Esophagus muscularis mucosa (tissue), 4 donors: ENCODE results near the gene ATP1A2. TPM values are rescaled to one million over a fixed set of nuclear protein-coding genes. Genes with fewer than 3 reads are reported as not detected.

ENCODE experiments used
- DNase-seq: peaks from one replicate; pipeline ENCODE4 v3.0.0-alpha.2; 2017; ENCODE audit errors: extremely low spot score
- H3K27ac ChIP-seq, 4 donors: fragments of 200-600 bp; sonication (generic); replicated peaks in 1 of 4; 1 replicate in 3 of 4; 2 replicates in 1 of 4; pipeline ENCODE4 v1.5.1; 2016 to 2019; ENCODE audit warnings: mild to moderate bottlenecking in 1 of 4
- H3K27me3 ChIP-seq, 4 donors: fragments of 200-600 bp; sonication (generic); one replicate each; pipeline versions ENCODE4 v1.5.1 to v1.6.0; 2016 to 2019
- H3K36me3 ChIP-seq, 4 donors: fragments of 200-600 bp; sonication (generic); one replicate each; pipeline ENCODE4 v1.5.1; 2016 to 2019
- H3K4me1 ChIP-seq, 4 donors: fragments of 200-600 bp; sonication (generic); one replicate each; pipeline ENCODE4 v1.5.1; 2016 to 2019
- H3K4me3 ChIP-seq, 4 donors: fragments of 200-600 bp; sonication (generic); 1 replicate in 2 of 4; 2 replicates in 2 of 4; pipeline ENCODE4 v1.5.1; 2016 to 2019; ENCODE audit warnings: mild to moderate bottlenecking in 4 of 4, moderate library complexity in 1 of 4
- H3K9me3 ChIP-seq, 4 donors: fragments of 200-600 bp; sonication (generic); 1 replicate in 3 of 4; 2 replicates in 1 of 4; pipeline ENCODE4 v1.5.1; 2016 to 2019
- EP300 ChIP-seq: sonication (generic); formaldehyde crosslinking; IDR thresholded peaks from one replicate; pipeline ENCODE4 v1.6.1; 2017; ENCODE audit warnings: antibody characterized with exemption
- POLR2A ChIP-seq: fragments of 450-650 bp; IDR thresholded peaks from one replicate; pipeline ENCODE4 v1.6.1; 2017; ENCODE audit warnings: antibody characterized with exemption, moderate library complexity, mild to moderate bottlenecking, low read depth
- POLR2AphosphoS5 ChIP-seq, 2 donors: sonication (generic); formaldehyde crosslinking; IDR thresholded peaks; one replicate each; pipeline ENCODE4 v1.6.1; 2017; ENCODE audit warnings: antibody characterized with exemption in 2 of 2
- WGBS: methylation state at CpG from one replicate; pipeline ENCODE4 v1.1.5; 2018; 5-methylcytosine and 5-hydroxymethylcytosine counted together
- intact Hi-C: fragments of 100-400 bp; cut with DNase I; formaldehyde crosslinking; loops from one replicate; pipeline ENCODE4 v1.15.1; 2023
- total RNA-seq, 4 donors: library from RNA; depleted of rRNA; stranded (reverse); fragments of >200 nt; gene quantifications; one replicate each; pipeline versions ENCODE4 v1.1.0 to v1.2.1, GENCODE V29; 2016
- TF ChIP-seq, protein P1 (sequence below), 3 experiments: fragments of 200-600 bp in 2 of 3; fragments of 450-650 bp in 1 of 3; sonication (generic) in 2 of 3; IDR thresholded peaks; one replicate each; pipeline ENCODE4 v1.5.1; 2017 to 2019; ENCODE audit warnings: antibody characterized with exemption in 3 of 3, mild to moderate bottlenecking in 2 of 3, moderate library complexity in 1 of 3

The ATP1A2 gene
- total RNA-seq, 4 donors from 2014 or later = 101 to 214 (median 130) TPM

DNA sequence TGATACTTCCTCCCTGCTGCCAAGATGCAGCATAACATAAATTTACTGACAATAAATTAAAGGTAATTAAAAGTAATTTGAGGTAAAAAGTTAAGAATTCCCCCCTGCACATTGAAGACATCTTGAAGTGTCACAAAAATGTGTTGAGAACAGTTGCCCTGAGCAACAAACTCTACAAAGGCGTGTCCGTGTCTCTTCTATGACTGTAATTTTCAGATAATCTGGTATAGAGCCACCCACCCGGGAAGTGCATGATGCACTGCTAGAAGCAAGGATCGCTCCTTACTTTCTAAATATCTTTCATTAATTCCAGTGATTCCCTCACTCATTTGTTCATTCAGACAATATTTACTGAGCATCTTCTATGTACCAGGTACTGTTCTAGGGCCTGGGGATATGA is 63.8 kb downstream of the ATP1A2 start:
- no peaks in the 10 kb centered on the region for H3K4me1 ChIP-seq
- TF ChIP-seq POLR2A = no peak
- TF ChIP-seq, protein P1, sequence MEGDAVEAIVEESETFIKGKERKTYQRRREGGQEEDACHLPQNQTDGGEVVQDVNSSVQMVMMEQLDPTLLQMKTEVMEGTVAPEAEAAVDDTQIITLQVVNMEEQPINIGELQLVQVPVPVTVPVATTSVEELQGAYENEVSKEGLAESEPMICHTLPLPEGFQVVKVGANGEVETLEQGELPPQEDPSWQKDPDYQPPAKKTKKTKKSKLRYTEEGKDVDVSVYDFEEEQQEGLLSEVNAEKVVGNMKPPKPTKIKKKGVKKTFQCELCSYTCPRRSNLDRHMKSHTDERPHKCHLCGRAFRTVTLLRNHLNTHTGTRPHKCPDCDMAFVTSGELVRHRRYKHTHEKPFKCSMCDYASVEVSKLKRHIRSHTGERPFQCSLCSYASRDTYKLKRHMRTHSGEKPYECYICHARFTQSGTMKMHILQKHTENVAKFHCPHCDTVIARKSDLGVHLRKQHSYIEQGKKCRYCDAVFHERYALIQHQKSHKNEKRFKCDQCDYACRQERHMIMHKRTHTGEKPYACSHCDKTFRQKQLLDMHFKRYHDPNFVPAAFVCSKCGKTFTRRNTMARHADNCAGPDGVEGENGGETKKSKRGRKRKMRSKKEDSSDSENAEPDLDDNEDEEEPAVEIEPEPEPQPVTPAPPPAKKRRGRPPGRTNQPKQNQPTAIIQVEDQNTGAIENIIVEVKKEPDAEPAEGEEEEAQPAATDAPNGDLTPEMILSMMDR (IDR thresholded peaks at IDR 0.05) = no peak
- TF ChIP-seq POLR2AphosphoS5 (IDR thresholded peaks at IDR 0.05) = no peak
- TF ChIP-seq EP300 = no peak
- no peaks in the 10 kb centered on the region for H3K27me3 ChIP-seq
- H3K4me3 ChIP-seq = no peak overlapping the region
- H3K36me3 ChIP-seq = no peaks in the 10 kb centered on the region
- no peak overlapping the region for H3K27ac ChIP-seq
- no peak for DNase-seq
- no peaks in the 10 kb centered on the region for H3K9me3 ChIP-seq
- intact Hi-C loops = no loop called here
- WGBS = 84% methylated on average over 4 of the region's 4 CpGs

DNA sequence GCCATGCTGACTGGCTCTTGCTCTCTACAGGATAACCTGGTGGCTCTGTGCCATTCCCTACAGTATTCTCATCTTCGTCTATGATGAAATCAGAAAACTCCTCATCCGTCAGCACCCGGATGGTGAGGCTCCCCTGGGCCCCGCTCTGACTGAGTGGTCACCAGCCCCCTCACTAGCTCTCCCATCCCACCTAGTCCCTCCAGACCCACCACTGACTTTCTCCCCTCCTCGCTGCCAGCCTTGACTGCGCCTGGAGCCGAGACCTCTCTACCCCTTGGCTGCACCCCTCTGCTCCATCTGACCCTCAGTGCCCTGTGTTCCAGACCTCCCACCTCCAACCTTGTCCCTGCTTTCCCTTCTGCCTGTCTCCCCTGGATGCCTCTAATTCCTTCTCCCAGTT is 70.7 kb downstream of the ATP1A2 start:
- peaks cover 13 to 23% (median 21%) of the 10 kb centered on the region in 4 donors for H3K4me1 ChIP-seq

DNA sequence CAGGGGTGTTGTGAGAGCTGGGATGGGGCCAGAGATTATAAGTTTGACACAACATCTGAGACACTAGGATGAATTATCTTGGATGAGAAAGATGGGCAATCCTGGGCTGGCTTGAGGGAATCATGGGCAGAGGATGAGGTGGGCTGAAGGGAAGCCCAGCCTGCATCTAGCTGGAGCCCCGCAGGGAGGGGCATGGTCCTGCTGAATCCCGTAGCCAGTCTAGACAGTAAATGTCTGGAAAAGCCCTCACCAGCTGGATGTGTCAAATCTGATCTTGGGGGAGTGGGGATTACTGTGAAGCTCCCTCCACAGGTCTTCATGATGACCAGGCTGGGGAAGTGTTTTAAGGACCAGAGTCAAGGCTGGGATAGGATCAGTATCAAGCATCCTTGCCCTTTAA is 71.2 kb downstream of the ATP1A2 start:
- Histone ChIP-seq H3K27ac (no peak overlapping the region), H3K9me3 (no peaks in the 10 kb centered on the region), H3K4me1 (peaks cover 13 to 28% (median 26%) of the 10 kb centered on the region in 4 donors), H3K4me3 (no peak overlapping the region), H3K27me3 (no peaks in the 10 kb centered on the region), H3K36me3 (no peaks in the 10 kb centered on the region)
- TF ChIP-seq EP300 = no peak
- DNase-seq = no peak
- intact Hi-C loops = no loop called here
- WGBS = 89% methylated on average over 2 of the region's 2 CpGs

More for the DNA sequence above, 70.7 kb downstream of the ATP1A2 start:
- no peak for DNase-seq
- no peaks in the 10 kb centered on the region for H3K36me3 ChIP-seq
- 90% methylated on average over 7 of the region's 7 CpGs for WGBS
- no peak overlapping the region for H3K4me3 ChIP-seq
- H3K9me3 ChIP-seq = no peaks in the 10 kb centered on the region
- intact Hi-C loops = no loop called here
- no peaks in the 10 kb centered on the region for H3K27me3 ChIP-seq
- TF ChIP-seq POLR2A (no peak), EP300 (no peak), POLR2AphosphoS5 (IDR thresholded peaks at IDR 0.05) (no peak)
- TF ChIP-seq, protein P1 (IDR thresholded peaks at IDR 0.05) = no peak
- H3K27ac ChIP-seq = no peak overlapping the region

DNA sequence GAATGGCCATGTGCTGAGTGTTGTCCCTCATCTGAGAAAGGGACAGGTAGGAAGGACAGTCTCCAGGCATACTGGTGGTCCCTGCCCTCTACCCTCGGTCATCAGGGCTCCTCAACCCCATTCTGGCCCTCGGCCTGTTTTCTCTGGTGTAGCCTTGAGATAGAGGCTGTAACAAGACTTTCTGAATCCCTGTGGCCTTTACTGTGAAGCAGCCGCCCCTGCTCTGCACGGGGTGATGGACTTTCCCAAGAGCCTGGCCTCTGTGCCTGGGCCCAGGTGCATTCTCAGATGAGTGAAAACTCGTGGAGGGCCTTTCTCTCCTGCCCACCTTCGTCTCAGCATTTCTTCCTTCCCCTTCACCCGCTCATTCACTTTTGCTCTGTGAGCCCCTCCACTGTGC is 71.8 kb downstream of the ATP1A2 start:
- no peaks in the 10 kb centered on the region for H3K36me3 ChIP-seq
- H3K4me3 ChIP-seq = no peak overlapping the region
- peaks cover 15 to 35% (median 30%) of the 10 kb centered on the region in 4 donors for H3K4me1 ChIP-seq
- whole genome bisulfite sequencing = 88% methylated on average over 7 of the region's 7 CpGs
- H3K27me3 ChIP-seq = no peaks in the 10 kb centered on the region
- DNase-seq = no peak
- TF ChIP-seq, protein P1 (IDR thresholded peaks at IDR 0.05) = no peak
- TF ChIP-seq EP300 = no peak
- TF ChIP-seq POLR2A = no peak
- TF ChIP-seq POLR2AphosphoS5 (IDR thresholded peaks at IDR 0.05) = no peak
- intact Hi-C loops = no loop called here
- no peaks in the 10 kb centered on the region for H3K9me3 ChIP-seq
- H3K27ac ChIP-seq = no peak overlapping the region

DNA sequence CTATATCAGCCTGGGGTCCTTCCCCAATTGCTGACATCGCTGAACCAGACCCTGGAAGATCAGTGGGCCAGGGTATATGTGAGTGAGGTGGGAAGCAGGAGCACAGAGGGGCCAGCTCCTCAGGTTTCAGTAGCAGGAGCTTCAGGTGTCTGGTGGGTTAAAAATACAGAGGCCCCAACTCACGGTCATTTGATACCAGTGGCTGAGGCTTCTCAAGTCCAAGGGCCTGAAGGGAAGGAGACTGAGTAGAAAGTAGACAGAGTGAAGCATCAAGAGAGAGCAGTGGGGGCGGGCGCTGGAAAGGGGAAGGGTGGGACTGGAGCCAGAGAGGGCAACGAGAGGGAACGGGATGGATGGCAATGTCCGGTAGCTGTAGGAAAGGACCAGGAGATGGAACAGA is 72.8 kb downstream of the ATP1A2 start:
- no peak overlapping the region for H3K4me3 ChIP-seq
- no peaks in the 10 kb centered on the region for H3K27me3 ChIP-seq
- TF ChIP-seq, protein P1 (IDR thresholded peaks at IDR 0.05) = no peak
- TF ChIP-seq POLR2A (no peak), EP300 (no peak), POLR2AphosphoS5 (IDR thresholded peaks at IDR 0.05) (no peak)
- DNase-seq = no peak
- H3K27ac ChIP-seq = no peak overlapping the region
- WGBS = 88% methylated on average over 7 of the region's 7 CpGs
- no peaks in the 10 kb centered on the region for H3K36me3 ChIP-seq
- intact Hi-C loops = no loop called here
- H3K9me3 ChIP-seq = no peaks in the 10 kb centered on the region
- H3K4me1 ChIP-seq = peaks cover 23 to 44% (median 39%) of the 10 kb centered on the region in 4 donors
